GM18858 (cell line): ENCODE results near the gene DCPS.
"Not testable (repeated sequence)": the region's sequence is repeated elsewhere in the genome, so short reads cannot be mapped to it uniquely, and the experiment has no call there.

Experiments
- ATAC-seq: cut with Tn5 transposase; IDR thresholded peaks from one replicate; pipeline ENCODE4 v1.9.1; 2021; ENCODE audit not compliant: unreplicated experiment

The DCPS gene

GRCh38 chr11:126303623-126304456 lies at the start of gene DCPS:
Gene DCPS (plus strand): TSS chr11:126304060. CDS start chr11:126304081, 21 bp downstream.
- peak; percentile 74 for ATAC-seq

DNA sequence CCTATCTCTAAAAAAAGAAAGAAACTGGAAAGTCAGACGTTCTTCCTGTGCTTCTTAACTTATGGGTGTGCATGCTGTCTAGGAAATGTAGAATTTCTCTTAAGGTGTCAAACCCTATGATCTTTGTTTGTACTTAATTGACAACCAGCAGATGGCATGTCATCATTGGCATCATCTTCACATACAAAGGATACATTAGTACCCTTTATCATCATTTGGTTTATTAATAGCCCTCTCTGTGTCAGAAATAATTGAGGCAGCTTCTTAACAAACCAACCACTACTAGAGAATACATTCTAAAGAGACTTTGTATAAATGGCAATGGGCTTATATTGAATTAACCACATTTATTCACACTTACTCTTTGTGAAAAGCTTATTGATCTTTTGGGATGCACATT lies 49.0 kb upstream of the DCPS start:
- ATAC-seq: no peak

DNA sequence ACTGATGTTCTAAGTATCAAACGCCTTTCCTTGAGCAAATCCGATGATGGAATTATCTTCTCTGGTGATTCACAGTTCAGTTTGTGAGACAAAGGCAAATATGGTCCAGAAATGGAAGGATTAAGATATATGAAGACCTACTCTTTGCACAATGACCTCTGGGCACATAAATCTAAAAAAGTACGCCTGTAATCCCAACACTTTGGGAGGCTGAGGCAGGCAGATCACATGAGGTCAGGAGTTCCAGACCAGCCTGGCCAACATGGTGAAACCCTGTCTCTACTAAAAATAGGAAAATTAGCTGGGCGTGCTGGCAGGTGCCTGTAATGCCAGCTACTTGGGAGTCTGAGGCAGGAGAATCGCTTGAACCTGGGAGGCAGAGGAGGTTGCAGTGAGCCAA lies 48.4 kb upstream of the DCPS start:
- not testable (repeated sequence) for ATAC-seq

DNA sequence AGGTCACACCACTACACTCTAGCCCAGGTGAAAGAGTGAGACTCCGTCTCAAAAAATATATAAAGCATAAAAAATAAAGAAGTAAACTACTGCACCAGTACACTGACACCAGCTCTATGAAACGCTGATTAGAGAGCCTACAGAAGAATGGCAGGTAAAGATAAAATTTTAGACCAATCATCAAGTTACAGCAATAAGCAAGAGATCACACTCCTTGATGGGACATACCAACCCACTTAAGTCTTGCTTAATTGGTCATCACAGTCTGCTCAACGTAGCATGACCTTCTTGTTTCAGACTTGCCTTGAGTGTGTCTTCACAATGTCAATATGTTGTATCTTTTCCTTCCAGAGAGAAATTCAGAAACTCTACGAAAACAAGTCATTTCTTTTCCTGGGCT lies 47.6 kb upstream of the DCPS start:
- no peak for ATAC-seq

DNA sequence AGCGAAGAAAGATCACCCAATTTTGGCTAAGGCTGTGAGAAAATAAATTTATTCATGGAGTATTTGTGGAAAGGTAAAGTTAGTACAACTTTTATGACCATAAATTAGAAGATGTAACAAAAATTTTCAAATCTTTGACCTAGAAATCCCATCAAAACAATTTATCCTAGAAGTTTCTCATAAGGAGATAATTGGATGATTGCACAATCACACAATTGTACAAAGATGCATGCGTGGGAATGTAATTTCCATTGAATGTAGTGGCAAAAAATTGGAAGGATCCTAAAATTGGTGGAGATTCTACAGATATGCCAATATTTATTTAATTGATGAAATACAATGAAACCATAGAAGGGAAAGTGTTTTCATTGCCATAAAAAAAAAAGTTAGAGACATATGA lies 46.7 kb upstream of the DCPS start:
- no peak for ATAC-seq

DNA sequence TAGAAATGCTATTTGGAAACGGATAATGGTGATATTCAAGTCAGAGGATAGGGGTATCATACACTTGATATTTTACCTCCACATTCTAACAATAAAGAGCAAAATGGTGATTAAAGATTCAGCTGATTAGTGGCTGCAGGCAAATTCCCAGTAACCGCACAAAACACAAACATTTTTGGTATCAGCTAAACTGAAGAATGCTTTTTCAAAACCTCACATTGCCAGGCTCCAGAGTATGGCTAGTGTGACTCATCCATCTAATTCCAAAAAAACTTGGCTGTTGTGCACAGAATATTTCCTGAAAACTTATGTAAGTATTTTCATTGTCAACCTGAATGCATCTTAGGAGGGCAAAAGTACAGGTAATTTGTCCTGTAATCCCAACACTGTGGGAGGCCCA lies 46.1 kb upstream of the DCPS start:
- no peak for ATAC-seq

GRCh38 chr11:126262216-126262615 lies 41.6 kb upstream of the DCPS start:
- ATAC-seq: no peak

DNA sequence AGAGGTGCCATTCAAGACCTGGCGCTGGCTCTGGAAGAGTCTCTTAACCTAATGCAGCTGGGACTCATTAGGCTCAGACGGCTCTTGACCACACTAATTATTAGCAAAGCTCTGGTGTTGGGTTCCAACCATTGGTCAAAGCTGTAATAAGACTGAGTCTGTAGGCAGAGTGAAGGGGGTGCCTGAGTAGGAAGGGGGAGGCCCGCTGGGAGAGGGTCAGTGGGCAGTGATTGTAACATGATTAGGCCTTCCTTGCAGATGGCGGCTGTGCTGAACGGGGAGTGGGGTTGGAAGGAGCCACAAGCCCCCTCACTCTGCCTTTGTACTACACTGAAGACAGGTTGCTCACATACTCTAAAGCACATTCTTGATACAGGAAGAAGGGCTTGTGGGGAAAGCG lies 40.4 kb upstream of the DCPS start:
- ATAC-seq: no peak

DNA sequence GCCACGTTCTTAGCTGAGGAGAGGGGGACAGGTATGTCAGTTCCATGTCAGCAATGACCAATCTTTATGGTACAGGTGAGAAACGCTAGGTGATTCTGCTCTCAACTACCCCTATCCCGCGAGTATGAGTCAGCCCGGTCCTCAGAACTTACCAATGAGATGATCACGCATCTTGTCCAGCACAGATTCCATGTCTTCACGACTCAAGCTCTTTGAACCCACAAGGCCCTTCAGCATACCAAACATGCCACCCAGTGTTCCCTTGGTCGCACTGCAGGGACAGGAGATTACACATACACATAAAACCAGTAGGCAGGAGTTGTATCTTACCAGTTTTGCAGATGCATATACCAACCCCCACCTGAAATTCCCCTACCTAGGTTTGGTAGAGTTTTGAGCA lies 38.0 kb upstream of the DCPS start:
- ATAC-seq: no peak

GRCh38 chr11:126267650-126268049 lies 36.2 kb upstream of the DCPS start:
- ATAC-seq: no peak

- ATAC-seq: no peak
Observed at GRCh38 chr11:126268361-126268707, 35.5 kb upstream of the DCPS start.

GRCh38 chr11:126268708-126269579 lies 34.9 kb upstream of the DCPS start, which contains the start of the genes FOXRED1 and SRPRA:
Gene FOXRED1 (plus strand): TSS chr11:126269154. CDS start chr11:126269207, 53 bp downstream.
Gene SRPRA (minus strand): TSS chr11:126268895. CDS start chr11:126268804, 91 bp downstream.
- peak; percentile 96 for ATAC-seq

GRCh38 chr11:126277322-126277721 lies 26.5 kb upstream of the DCPS start:
- ATAC-seq: no peak

GRCh38 chr11:126277780-126278179 lies 26.1 kb upstream of the DCPS start:
- no peak for ATAC-seq

DNA sequence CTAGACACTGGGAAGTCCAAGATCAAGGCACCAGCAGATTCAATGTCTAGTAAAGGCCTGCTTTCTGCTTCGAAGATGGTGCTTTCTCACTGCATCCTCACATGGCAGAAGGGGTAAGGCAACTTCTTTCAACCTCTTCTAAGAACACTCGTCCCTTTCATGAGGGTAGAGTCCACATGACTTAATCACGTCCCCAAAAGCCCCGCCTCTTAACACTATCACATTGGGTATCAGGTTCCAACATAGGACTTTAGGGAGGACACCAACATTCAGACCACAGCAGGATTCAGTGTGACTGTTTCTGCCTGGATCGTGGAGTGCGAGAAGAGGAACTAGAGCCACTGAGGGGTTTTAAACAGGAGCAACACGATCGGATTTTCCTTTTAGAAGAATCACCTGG lies 24.7 kb upstream of the DCPS start:
- no peak for ATAC-seq

DNA sequence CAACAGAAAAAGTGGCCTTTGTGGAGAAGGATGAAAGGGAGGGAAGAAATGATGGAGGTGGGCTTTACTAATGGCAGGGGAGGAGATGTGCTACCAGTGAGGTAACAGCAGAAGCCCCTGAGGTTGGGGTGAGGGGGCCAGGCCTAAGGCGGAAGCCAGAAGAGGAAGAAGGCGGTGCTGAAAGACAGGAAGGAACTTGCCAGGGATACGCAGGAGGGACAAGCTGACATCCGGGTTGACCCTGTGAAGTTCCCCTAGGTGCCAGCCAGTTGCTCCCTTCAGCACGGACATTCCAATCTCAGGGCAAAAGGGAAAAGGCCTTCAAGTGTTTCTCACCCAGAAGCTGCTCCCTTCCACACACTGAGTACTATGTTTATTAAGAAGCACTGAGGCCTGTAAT lies 23.3 kb upstream of the DCPS start:
- ATAC-seq: no peak

- ATAC-seq: no peak
Observed at GRCh38 chr11:126281245-126281644, 22.6 kb upstream of the DCPS start.

- no peak for ATAC-seq
Observed at GRCh38 chr11:126281666-126282175, 22.1 kb upstream of the DCPS start.

DNA sequence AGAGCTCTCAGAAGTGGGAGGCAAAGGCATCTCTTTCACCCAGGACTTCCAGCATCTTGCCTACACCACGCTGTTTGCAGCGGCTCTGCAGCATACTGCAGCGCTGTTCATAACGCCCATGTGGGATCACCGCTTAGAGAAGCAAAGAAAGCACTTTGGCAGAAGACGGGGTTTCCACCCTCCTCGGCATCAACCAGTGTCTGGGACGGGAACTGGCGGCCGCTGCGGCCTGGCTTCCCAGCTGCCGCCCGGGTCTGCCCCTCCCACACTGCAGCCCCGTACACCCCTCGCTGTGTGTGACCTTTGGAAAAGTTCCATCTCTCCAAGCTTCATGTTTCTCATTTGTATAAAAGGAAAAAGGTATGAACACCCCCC lies 21.5 kb upstream of the DCPS start:
- no peak for ATAC-seq

DNA sequence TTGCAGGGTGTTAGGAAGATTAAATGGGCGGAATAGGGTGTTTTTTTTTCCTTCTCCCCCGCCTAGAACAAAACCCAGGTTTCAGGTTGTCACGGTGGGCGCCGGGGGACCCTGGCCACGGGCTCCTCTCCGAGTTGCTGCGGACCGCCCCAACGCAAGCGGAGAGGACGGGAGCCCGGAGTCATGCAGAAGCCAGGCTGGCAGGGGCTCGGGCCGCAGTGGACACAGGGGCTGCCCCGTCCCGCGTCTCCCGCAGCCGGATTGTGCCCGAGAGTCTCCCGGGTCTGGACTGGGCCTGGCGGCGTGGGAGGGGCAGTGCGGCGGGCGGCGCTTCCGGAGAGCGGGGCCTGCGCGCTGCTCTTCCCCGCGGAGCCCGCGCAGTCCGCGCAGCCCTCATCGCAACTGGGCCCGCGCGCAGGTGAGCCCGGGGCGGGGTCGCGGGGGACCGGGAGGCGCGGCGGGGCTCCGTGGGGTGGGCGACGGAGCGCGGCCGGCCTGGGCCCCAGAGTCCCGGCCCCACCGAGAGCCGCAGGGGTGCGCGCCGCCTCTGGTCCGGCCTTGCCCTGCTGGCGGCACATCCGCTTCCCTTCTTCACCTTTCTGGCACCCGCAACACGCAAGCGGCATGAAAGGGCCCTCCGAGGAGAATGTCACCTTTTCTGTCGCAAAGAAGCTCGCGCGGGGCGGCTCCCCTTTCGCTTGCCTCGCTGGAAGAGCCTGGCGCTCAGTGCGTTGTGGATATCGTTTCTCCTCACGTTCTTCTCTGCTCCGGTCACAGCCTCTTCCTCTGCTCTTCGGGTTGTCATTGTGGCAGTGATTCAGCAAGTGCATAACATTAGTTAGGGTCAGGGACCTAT lies 20.9 kb upstream of the DCPS start, which contains the start of gene TIRAP:
Gene TIRAP (plus strand): TSS at position 358 of the 856 bp plus-strand sequence. CDS start 7,802 bp downstream, outside the sequence.
- ATAC-seq: peak; percentile 37

DNA sequence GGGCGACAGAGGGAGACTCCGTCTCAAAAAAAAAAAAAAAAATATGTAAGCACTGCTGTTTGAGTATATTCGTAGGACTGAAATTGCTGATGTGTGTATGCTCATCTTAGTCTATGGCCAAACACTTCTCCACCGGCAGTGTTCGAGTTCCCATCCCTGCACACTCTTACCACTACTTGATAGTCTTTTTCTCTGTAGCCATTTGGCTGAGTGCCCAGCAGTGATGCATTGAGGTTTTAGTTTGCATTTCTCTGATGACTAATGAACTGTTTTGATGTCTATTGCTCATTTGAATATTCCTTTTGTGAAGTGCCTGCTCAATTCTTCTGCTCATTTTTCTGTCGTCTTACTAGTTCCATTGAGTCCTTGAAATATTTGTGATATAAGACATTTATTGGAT lies 19.0 kb upstream of the DCPS start:
- peak; percentile 56 for ATAC-seq
